WTC11 (cell line): ENCODE results near the gene GRK3. TPM values are rescaled to one million over a fixed set of nuclear protein-coding genes. Genes with fewer than 3 reads are reported as not detected.
"Not testable (repeated sequence)": the region's sequence is repeated elsewhere in the genome, so short reads cannot be mapped to it uniquely, and the experiment has no call there.

Experiments used
- ATAC-seq: fragments of 200-7000 bp; cut with Tn5 transposase; 2 replicates; pipeline ENCODE4 v1.10.0; 2021; ENCODE audit warnings: mild to moderate bottlenecking, moderate library complexity
- CTCF ChIA-PET: fragments of 300-600 bp; sonication (Branson Sonifier 250); formaldehyde crosslinking; loops from one replicate; lab custom pipeline; 2021; ENCODE audit warnings: antibody characterized with exemption; lab: Charles Lee
- POLR2A ChIA-PET: fragments of 350-600 bp; sonication (Branson Sonifier 250); formaldehyde crosslinking; loops from one replicate; lab custom pipeline; 2021; ENCODE audit warnings: antibody characterized with exemption; lab: Charles Lee
- DNase-seq: peaks from one replicate; pipeline ENCODE4 v3.0.0; 2021; ENCODE audit warnings: low spot score
- H3K27ac Mint-ChIP-seq: 2 replicates; pipeline ENCODE4 v1.8.0; 2021; ENCODE audit warnings: mixed read lengths
- H3K27me3 Mint-ChIP-seq: 2 replicates; pipeline ENCODE4 v1.8.0; 2021; ENCODE audit warnings: low read depth, mild to moderate bottlenecking, moderate library complexity, mixed read lengths
- H3K36me3 Mint-ChIP-seq: 2 replicates; pipeline ENCODE4 v1.8.0; 2021; ENCODE audit warnings: mixed read lengths
- H3K4me1 Mint-ChIP-seq: 2 replicates; pipeline ENCODE4 v1.8.0; 2022; ENCODE audit warnings: mixed read lengths
- H3K4me3 Mint-ChIP-seq: 2 replicates; pipeline ENCODE4 v1.8.0; 2021; ENCODE audit warnings: mild to moderate bottlenecking, moderate library complexity, mixed read lengths
- H3K9me3 Mint-ChIP-seq: 2 replicates; pipeline ENCODE4 v1.8.0; 2021; ENCODE audit warnings: mixed read lengths
- ATF1 ChIP-seq: sonication (generic); formaldehyde crosslinking; IDR thresholded peaks from 2 replicates; pipeline ENCODE4 v1.8.1; 2023; ENCODE audit warnings: mild to moderate bottlenecking, moderate library complexity, missing genetic modification reagents
- CTCF ChIP-seq: fragments of 200-600 bp; IDR thresholded peaks from 2 replicates; pipeline ENCODE4 v1.8.0; 2022; ENCODE audit warnings: antibody characterized with exemption
- NFE2L1 ChIP-seq: sonication (generic); formaldehyde crosslinking; IDR thresholded peaks from 2 replicates; pipeline ENCODE4 v1.8.1; 2023; ENCODE audit warnings: missing genetic modification reagents
- NFYB ChIP-seq: sonication (generic); formaldehyde crosslinking; conservative IDR thresholded peaks from 2 replicates; pipeline ENCODE4 v1.8.0; 2022; ENCODE audit warnings: low read depth, missing genetic modification reagents
- NR1H2 ChIP-seq: sonication (generic); formaldehyde crosslinking; IDR thresholded peaks from 2 replicates; pipeline ENCODE4 v1.9.0; 2021; ENCODE audit warnings: mild to moderate bottlenecking, moderate library complexity, missing genetic modification reagents
- NR3C1 ChIP-seq: sonication (generic); formaldehyde crosslinking; conservative IDR thresholded peaks from 2 replicates; pipeline ENCODE4 v1.8.1; 2023; ENCODE audit warnings: low read depth, mild to moderate bottlenecking, missing genetic modification reagents
- SMAD4 ChIP-seq: sonication (generic); formaldehyde crosslinking; IDR thresholded peaks from 2 replicates; pipeline ENCODE4 v1.8.0; 2022; ENCODE audit warnings: mild to moderate bottlenecking, missing genetic modification reagents
- ZBTB43 ChIP-seq: sonication (generic); formaldehyde crosslinking; IDR thresholded peaks from 2 replicates; pipeline ENCODE4 v1.8.1; 2023; ENCODE audit warnings: mild to moderate bottlenecking, missing genetic modification reagents
- ZNF138 ChIP-seq: sonication (generic); formaldehyde crosslinking; conservative IDR thresholded peaks from 2 replicates; pipeline ENCODE4 v1.8.1; 2022; ENCODE audit warnings: mild to moderate bottlenecking, moderate library complexity, missing genetic modification reagents
- ZNF219 ChIP-seq: sonication (generic); formaldehyde crosslinking; IDR thresholded peaks from 2 replicates; pipeline ENCODE4 v1.8.0; 2023; ENCODE audit warnings: missing genetic modification reagents, mild to moderate bottlenecking, borderline replicate concordance
- ZNF263 ChIP-seq: sonication (generic); formaldehyde crosslinking; IDR thresholded peaks from 2 replicates; pipeline ENCODE4 v1.8.1; 2022; ENCODE audit warnings: low read depth, mild to moderate bottlenecking, moderate library complexity, missing genetic modification reagents
- ZNF671 ChIP-seq: fragments of 250-450 bp; sonication (Bioruptor Pico); IDR thresholded peaks from 2 replicates; pipeline ENCODE4 v1.8.0; 2021; ENCODE audit warnings: mild to moderate bottlenecking
- total RNA-seq: library from RNA; stranded (reverse); gene quantifications from 3 replicates; pipeline ENCODE4 v1.2.3, GENCODE V29; 2021
- TF ChIP-seq, protein P1 (sequence below): fragments of 250-450 bp; sonication (Bioruptor Pico); conservative IDR thresholded peaks from 2 replicates; pipeline ENCODE4 v1.9.0; 2021; ENCODE audit warnings: mild to moderate bottlenecking
- TF ChIP-seq, protein P2 (sequence below): sonication (generic); formaldehyde crosslinking; IDR thresholded peaks from 2 replicates; pipeline ENCODE4 v1.8.1; 2023; ENCODE audit warnings: mild to moderate bottlenecking, moderate library complexity, missing genetic modification reagents
- TF ChIP-seq, protein P3 (sequence below): sonication (generic); formaldehyde crosslinking; IDR thresholded peaks from 2 replicates; pipeline ENCODE4 v1.8.0; 2022; ENCODE audit warnings: missing genetic modification reagents

Gene GRK3
- total RNA-seq, 1 experiment from 2014 or later, result 27.1 TPM

DNA sequence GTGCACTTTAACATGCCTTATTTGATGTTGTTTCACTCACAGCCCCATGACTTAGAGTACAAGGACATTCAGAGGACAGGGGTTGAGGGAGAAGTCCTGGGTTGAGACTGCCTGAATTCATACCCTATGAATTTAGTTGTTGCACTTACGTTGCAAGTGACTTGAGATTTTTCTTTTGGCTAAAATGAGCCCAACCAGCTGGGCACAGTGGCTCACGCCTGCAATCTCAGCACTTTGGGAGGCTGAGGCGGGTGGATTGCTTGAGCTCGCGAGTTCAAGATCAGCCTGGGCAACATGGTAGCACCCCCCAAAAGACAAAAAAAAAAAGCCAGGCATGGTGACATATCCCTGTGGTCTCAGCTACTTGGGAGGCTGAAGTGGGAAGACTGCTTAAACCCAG is 7.3 kb upstream of the GRK3 start:
- no peak overlapping the region for H3K4me3 Mint-ChIP-seq
- H3K27me3 Mint-ChIP-seq, result peaks cover 7% of the 10 kb centered on the region
- ATAC-seq (no peak), DNase-seq (no peak)
- ChIA-PET CTCF (interaction anchor here (3.5 kb wide), 1 partner anchor 13 kb away, joined by 14 read pairs; no protein-coding TSS in a partner anchor), POLR2A (no interaction called here)
- peaks cover 14% of the 10 kb centered on the region for H3K4me1 Mint-ChIP-seq
- H3K36me3 Mint-ChIP-seq, result no peaks in the 10 kb centered on the region
- H3K27ac Mint-ChIP-seq, result no peak overlapping the region
- 0 out of 2 replicates have a peak, but pooled peaks cover 2% of the 10 kb centered on the region for H3K9me3 Mint-ChIP-seq
- TF ChIP-seq CTCF (no peak), ZNF219 (no peak), ATF1 (CRISPR knock-in tag) (no peak), ZNF263 (CRISPR knock-in tag) (no peak), NFYB (CRISPR knock-in tag) (no peak), ZBTB43 (CRISPR knock-in tag) (no peak), ZNF671 (CRISPR knock-in tag) (no peak), NR1H2 (no peak)
- TF ChIP-seq, protein P1, sequence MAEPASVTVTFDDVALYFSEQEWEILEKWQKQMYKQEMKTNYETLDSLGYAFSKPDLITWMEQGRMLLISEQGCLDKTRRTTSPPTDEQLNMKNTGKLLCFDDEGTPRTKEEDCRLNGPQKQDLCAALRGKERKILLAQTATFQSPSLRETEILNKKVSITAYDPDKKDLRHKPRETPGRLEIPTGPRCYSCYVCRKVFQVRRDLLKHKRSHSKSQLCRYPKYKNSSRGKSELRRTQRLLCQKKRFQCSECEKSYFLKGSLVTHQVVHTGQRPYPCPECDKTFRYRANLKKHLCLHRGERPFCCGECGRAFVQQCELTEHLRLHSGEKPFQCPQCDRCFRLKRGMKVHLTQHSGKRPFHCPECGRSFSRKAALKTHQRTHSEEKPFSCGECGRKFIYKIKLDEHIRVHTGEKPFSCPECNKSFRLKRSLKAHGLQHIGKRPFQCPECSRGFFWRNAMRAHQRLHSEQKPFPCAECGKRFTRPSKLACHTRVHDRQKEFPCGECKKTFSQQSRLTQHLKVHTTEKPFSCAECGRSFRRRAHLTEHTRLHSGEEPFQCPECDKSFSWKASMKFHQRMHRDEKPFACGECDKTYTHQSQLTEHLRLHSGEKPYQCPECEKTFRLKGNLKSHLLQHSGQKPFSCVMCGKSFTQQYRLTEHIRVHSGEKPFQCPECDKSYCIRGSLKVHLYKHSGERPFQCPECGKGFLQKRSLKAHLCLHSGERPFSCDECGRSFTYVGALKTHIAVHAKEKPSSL, result no peak
- TF ChIP-seq, protein P2, sequence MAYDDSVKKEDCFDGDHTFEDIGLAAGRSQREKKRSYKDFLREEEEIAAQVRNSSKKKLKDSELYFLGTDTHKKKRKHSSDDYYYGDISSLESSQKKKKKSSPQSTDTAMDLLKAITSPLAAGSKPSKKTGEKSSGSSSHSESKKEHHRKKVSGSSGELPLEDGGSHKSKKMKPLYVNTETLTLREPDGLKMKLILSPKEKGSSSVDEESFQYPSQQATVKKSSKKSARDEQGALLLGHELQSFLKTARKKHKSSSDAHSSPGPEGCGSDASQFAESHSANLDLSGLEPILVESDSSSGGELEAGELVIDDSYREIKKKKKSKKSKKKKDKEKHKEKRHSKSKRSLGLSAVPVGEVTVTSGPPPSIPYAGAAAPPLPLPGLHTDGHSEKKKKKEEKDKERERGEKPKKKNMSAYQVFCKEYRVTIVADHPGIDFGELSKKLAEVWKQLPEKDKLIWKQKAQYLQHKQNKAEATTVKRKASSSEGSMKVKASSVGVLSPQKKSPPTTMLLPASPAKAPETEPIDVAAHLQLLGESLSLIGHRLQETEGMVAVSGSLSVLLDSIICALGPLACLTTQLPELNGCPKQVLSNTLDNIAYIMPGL, result no peak
- TF ChIP-seq, protein P3, sequence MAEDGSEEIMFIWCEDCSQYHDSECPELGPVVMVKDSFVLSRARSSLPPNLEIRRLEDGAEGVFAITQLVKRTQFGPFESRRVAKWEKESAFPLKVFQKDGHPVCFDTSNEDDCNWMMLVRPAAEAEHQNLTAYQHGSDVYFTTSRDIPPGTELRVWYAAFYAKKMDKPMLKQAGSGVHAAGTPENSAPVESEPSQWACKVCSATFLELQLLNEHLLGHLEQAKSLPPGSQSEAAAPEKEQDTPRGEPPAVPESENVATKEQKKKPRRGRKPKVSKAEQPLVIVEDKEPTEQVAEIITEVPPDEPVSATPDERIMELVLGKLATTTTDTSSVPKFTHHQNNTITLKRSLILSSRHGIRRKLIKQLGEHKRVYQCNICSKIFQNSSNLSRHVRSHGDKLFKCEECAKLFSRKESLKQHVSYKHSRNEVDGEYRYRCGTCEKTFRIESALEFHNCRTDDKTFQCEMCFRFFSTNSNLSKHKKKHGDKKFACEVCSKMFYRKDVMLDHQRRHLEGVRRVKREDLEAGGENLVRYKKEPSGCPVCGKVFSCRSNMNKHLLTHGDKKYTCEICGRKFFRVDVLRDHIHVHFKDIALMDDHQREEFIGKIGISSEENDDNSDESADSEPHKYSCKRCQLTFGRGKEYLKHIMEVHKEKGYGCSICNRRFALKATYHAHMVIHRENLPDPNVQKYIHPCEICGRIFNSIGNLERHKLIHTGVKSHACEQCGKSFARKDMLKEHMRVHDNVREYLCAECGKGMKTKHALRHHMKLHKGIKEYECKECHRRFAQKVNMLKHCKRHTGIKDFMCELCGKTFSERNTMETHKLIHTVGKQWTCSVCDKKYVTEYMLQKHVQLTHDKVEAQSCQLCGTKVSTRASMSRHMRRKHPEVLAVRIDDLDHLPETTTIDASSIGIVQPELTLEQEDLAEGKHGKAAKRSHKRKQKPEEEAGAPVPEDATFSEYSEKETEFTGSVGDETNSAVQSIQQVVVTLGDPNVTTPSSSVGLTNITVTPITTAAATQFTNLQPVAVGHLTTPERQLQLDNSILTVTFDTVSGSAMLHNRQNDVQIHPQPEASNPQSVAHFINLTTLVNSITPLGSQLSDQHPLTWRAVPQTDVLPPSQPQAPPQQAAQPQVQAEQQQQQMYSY, result no peak

GRCh38 chr22:25558341-25558740 is 6.1 kb upstream of the GRK3 start:
- DNase-seq (no peak), ATAC-seq (no peak)
- Mint-ChIP-seq H3K27me3 (peaks cover 18% of the 10 kb centered on the region), H3K36me3 (no peaks in the 10 kb centered on the region), H3K4me1 (peaks cover 18% of the 10 kb centered on the region), H3K4me3 (no peak overlapping the region), H3K27ac (no peak overlapping the region), H3K9me3 (no peaks in the 10 kb centered on the region)
- TF ChIP-seq ZBTB43 (CRISPR knock-in tag), result no peak
- no peak for TF ChIP-seq NFE2L1 (CRISPR knock-in tag)
- no peak for TF ChIP-seq SMAD4 (CRISPR knock-in tag)
- TF ChIP-seq, protein P3, result no peak
- TF ChIP-seq ZNF138 (CRISPR knock-in tag), result no peak
- no peak for TF ChIP-seq NR3C1 (CRISPR knock-in tag)
- ChIA-PET CTCF (interaction anchor here (3.5 kb wide), 1 partner anchor 14 kb away, joined by 14 read pairs; no protein-coding TSS in a partner anchor), POLR2A (no interaction called here)

DNA sequence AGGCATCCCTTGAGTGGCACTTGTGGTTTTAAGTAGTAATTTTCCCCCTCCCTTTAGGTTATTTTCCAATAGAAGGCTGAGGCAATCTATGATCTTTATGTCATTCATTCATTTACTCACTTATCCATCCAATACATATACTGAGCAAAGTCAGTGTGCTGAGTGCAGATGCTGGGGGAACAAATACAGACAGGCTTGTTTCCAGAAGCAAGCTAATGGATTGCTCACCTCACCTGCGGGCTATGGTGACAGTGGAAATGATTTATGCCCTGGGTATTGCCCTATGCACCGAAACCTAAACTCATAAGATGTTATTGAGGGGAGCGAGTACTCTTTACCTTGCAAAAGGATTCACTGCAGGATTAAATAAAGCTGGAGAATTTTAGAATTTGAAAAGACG is 4.6 kb upstream of the GRK3 start:
- POLR2A ChIA-PET, DNase-seq: not testable (repeated sequence)

More for the DNA sequence above, 4.6 kb upstream of the GRK3 start:
- CTCF ChIA-PET, result interaction anchor here (3.5 kb wide), 1 partner anchor 16 kb away, joined by 14 read pairs; no protein-coding TSS in a partner anchor
- not testable (repeated sequence) for H3K9me3 Mint-ChIP-seq, H3K4me3 Mint-ChIP-seq, H3K36me3 Mint-ChIP-seq, ATAC-seq, H3K27ac Mint-ChIP-seq
- Mint-ChIP-seq H3K4me1 (peaks cover 15% of the 10 kb centered on the region), H3K27me3 (peaks cover 25% of the 10 kb centered on the region)
